ENCODE measurements around the gene HGS.

DNA sequence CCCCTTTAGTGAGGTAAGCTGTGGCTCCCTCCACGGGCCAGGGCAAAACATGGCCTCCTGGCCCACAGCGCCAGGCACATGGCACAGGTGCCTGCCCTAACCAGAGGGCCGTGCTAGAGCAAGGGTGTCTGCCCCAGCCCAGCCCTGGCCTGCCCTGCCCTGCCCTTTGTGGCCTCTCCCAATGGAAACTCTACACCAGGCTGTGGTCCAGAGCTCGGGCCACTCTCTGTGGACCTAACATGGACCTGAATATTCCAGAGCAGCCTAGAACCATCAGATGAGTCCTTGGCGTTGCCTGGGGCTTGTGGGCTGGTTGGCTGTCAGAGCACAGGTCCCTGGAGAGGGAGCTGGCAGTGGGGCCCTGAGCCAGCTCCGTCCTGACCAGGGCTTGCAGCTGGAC, 11.4 kb downstream of the HGS start:
- no peak for TF ChIP-seq CTCF (IDR thresholded peaks at IDR 0.05; ENCODE audit: insufficient read depth, low read length)
- no peak for TF ChIP-seq POLR2AphosphoS5 (IDR thresholded peaks at IDR 0.05; ENCODE audit: low read depth)
- TF ChIP-seq, protein P1, sequence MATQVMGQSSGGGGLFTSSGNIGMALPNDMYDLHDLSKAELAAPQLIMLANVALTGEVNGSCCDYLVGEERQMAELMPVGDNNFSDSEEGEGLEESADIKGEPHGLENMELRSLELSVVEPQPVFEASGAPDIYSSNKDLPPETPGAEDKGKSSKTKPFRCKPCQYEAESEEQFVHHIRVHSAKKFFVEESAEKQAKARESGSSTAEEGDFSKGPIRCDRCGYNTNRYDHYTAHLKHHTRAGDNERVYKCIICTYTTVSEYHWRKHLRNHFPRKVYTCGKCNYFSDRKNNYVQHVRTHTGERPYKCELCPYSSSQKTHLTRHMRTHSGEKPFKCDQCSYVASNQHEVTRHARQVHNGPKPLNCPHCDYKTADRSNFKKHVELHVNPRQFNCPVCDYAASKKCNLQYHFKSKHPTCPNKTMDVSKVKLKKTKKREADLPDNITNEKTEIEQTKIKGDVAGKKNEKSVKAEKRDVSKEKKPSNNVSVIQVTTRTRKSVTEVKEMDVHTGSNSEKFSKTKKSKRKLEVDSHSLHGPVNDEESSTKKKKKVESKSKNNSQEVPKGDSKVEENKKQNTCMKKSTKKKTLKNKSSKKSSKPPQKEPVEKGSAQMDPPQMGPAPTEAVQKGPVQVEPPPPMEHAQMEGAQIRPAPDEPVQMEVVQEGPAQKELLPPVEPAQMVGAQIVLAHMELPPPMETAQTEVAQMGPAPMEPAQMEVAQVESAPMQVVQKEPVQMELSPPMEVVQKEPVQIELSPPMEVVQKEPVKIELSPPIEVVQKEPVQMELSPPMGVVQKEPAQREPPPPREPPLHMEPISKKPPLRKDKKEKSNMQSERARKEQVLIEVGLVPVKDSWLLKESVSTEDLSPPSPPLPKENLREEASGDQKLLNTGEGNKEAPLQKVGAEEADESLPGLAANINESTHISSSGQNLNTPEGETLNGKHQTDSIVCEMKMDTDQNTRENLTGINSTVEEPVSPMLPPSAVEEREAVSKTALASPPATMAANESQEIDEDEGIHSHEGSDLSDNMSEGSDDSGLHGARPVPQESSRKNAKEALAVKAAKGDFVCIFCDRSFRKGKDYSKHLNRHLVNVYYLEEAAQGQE (IDR thresholded peaks at IDR 0.05; ENCODE audit: insufficient replicate concordance, low read depth): no peak
- TF ChIP-seq SPI1 (IDR thresholded peaks at IDR 0.05; ENCODE audit: borderline replicate concordance, low read depth): no peak
